K562 (cell line): ENCODE data around the gene ROPN1B.
"Not testable (repeated sequence)": the region's sequence is repeated elsewhere in the genome, so short reads cannot be mapped to it uniquely, and the experiment has no call there.

ENCODE experiments used
- FOXA3 ChIP-seq, 2 experiments: fragments of 450-650 bp in 1 of 2; sonication (generic) in 1 of 2; formaldehyde crosslinking; IDR thresholded peaks in 1 of 2; conservative IDR thresholded peaks in 1 of 2; 2 replicates each; pipeline versions ENCODE4 v1.4.0 to v1.8.0; 2020 to 2022; ENCODE audit warnings: mild to moderate bottlenecking in 2 of 2, missing genetic modification reagents in 1 of 2
- HDAC6 ChIP-seq: IDR thresholded peaks from 2 replicates; pipeline ENCODE4 v1.6.1; 2012; ENCODE audit warnings: low read depth, mild to moderate bottlenecking, control low read depth, inconsistent platforms, low read length, moderate library complexity
- JUND ChIP-seq, 2 experiments: IDR thresholded peaks; 2 replicates in 1 of 2; 3 replicates in 1 of 2; pipeline ENCODE4 v1.6.1; 2011; ENCODE audit warnings: borderline replicate concordance in 2 of 2, low read depth in 2 of 2, low read length in 2 of 2, improper control_type of control experiment in 1 of 2, missing biosample characterization in 1 of 2, missing genetic modification characterization in 1 of 2, missing genetic modification reagents in 1 of 2
- MTA3 ChIP-seq: fragments of 450-650 bp; formaldehyde crosslinking; IDR thresholded peaks from 2 replicates; pipeline ENCODE4 v1.6.1; 2017; ENCODE audit warnings: mild to moderate bottlenecking, borderline replicate concordance
- RAD21 ChIP-seq, 2 experiments: fragments of 250-450 bp in 1 of 2; fragments of 450-650 bp in 1 of 2; sonication (Bioruptor Pico) in 1 of 2; formaldehyde crosslinking in 1 of 2; IDR thresholded peaks in 1 of 2; conservative IDR thresholded peaks in 1 of 2; 2 replicates each; pipeline versions ENCODE4 v1.4.0 to v1.8.0; 2020 to 2022; ENCODE audit warnings: mild to moderate bottlenecking in 2 of 2, moderate library complexity in 1 of 2
- SETDB1 ChIP-seq: IDR thresholded peaks from one replicate; pipeline ENCODE4 v1.6.1; 2012; ENCODE audit warnings: low read length, control low read depth, inconsistent platforms
- TF ChIP-seq, protein P1 (sequence below), 3 experiments: IDR thresholded peaks in 2 of 3; conservative IDR thresholded peaks in 1 of 3; 2 replicates each; pipeline ENCODE4 v1.5.1; 2011 to 2012; ENCODE audit warnings: low read length in 3 of 3, mild to moderate bottlenecking in 3 of 3, control low read depth in 2 of 3, improper control_type of control experiment in 1 of 3, inconsistent platforms in 1 of 3, low read depth in 1 of 3, mixed read lengths in 1 of 3, moderate library complexity in 1 of 3; ENCODE audit not compliant: insufficient read depth in 2 of 3
- TF ChIP-seq, protein P2 (sequence below): sonication (generic); formaldehyde crosslinking; IDR thresholded peaks from 2 replicates; pipeline ENCODE4 v1.8.0; 2022; ENCODE audit warnings: mild to moderate bottlenecking, missing genetic modification reagents
- TF ChIP-seq, protein P3 (sequence below), 2 experiments: IDR thresholded peaks; 2 replicates each; pipeline ENCODE4 v1.6.1; 2011; ENCODE audit warnings: borderline replicate concordance in 1 of 2, control low read depth in 1 of 2, low read depth in 1 of 2, low read length in 1 of 2, mild to moderate bottlenecking in 1 of 2, mixed read lengths in 1 of 2, moderate library complexity in 1 of 2; ENCODE audit not compliant: insufficient read depth in 1 of 2, insufficient read length in 1 of 2, poor library complexity in 1 of 2, severe bottlenecking in 1 of 2; ENCODE audit errors: extremely low read depth in 1 of 2

DNA sequence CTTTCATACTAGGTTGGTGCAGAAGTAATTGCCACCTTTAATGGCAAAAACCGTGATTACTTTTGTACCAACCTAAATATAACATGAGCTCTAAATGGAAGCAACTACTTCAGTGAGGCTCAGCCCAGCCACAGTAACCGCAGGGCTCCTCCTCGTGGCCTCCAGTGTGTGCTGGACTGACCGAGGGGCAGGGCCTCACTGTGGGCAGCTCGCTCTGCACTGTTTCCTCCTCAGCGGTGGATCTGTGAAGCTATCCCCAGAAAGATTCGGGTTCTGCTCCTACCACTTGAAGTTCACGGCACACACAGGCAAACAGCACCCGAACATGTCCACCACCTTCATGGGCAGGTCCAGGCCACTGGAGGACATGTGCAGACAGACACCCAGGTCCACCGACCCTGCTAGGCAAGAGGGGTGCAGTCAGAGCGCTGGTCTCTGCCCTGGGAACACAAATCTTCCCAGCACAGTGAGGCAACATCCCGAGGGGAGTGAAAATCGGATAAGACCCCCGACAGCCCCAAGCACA lies 37.6 kb upstream of the ROPN1B start:
- TF ChIP-seq, protein P1, sequence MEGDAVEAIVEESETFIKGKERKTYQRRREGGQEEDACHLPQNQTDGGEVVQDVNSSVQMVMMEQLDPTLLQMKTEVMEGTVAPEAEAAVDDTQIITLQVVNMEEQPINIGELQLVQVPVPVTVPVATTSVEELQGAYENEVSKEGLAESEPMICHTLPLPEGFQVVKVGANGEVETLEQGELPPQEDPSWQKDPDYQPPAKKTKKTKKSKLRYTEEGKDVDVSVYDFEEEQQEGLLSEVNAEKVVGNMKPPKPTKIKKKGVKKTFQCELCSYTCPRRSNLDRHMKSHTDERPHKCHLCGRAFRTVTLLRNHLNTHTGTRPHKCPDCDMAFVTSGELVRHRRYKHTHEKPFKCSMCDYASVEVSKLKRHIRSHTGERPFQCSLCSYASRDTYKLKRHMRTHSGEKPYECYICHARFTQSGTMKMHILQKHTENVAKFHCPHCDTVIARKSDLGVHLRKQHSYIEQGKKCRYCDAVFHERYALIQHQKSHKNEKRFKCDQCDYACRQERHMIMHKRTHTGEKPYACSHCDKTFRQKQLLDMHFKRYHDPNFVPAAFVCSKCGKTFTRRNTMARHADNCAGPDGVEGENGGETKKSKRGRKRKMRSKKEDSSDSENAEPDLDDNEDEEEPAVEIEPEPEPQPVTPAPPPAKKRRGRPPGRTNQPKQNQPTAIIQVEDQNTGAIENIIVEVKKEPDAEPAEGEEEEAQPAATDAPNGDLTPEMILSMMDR (IDR thresholded peaks at IDR 0.05 in 2 of 3, conservative IDR thresholded peaks at IDR 0.05 in 1 of 3; ENCODE audit: insufficient read depth in 2 of 3, low read depth in 1 of 3, low read length in 3 of 3): not testable (repeated sequence)
- TF ChIP-seq JUND (IDR thresholded peaks at IDR 0.05; ENCODE audit: borderline replicate concordance, low read depth, low read length); JUND (tag; IDR thresholded peaks at IDR 0.05; ENCODE audit: borderline replicate concordance, low read depth, low read length); FOXA3 (CRISPR knock-in tag; conservative IDR thresholded peaks at IDR 0.05 in 1 of 2, IDR thresholded peaks at IDR 0.05 in 1 of 2); MTA3; RAD21 (CRISPR knock-in tag; conservative IDR thresholded peaks at IDR 0.05 in 1 of 2, IDR thresholded peaks at IDR 0.05 in 1 of 2); HDAC6; SETDB1: not testable (repeated sequence)
- TF ChIP-seq, protein P2, sequence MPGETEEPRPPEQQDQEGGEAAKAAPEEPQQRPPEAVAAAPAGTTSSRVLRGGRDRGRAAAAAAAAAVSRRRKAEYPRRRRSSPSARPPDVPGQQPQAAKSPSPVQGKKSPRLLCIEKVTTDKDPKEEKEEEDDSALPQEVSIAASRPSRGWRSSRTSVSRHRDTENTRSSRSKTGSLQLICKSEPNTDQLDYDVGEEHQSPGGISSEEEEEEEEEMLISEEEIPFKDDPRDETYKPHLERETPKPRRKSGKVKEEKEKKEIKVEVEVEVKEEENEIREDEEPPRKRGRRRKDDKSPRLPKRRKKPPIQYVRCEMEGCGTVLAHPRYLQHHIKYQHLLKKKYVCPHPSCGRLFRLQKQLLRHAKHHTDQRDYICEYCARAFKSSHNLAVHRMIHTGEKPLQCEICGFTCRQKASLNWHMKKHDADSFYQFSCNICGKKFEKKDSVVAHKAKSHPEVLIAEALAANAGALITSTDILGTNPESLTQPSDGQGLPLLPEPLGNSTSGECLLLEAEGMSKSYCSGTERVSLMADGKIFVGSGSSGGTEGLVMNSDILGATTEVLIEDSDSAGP (CRISPR knock-in tag): not testable (repeated sequence)
- TF ChIP-seq, protein P3, sequence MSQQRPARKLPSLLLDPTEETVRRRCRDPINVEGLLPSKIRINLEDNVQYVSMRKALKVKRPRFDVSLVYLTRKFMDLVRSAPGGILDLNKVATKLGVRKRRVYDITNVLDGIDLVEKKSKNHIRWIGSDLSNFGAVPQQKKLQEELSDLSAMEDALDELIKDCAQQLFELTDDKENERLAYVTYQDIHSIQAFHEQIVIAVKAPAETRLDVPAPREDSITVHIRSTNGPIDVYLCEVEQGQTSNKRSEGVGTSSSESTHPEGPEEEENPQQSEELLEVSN (IDR thresholded peaks at IDR 0.05; ENCODE audit: borderline replicate concordance in 1 of 2, extremely low read depth in 1 of 2, insufficient read depth in 1 of 2, insufficient read length in 1 of 2, low read depth in 1 of 2, low read length in 1 of 2, poor library complexity in 1 of 2, severe bottlenecking in 1 of 2): not testable (repeated sequence)
